ENCODE data around the gene RFX8. TPM values are rescaled to one million over a fixed set of nuclear protein-coding genes. Genes with fewer than 3 reads are reported as not detected.

Gene RFX8
- total and polyA plus RNA-seq, 2 of the 13 experiments (the other 11 are each of a cell fraction or from before 2014, with no cell fraction given): not detected

- in situ Hi-C loops (cut with HindIII; ENCODE audit: extremely low pct_ligation_motif_present, low pct_unique_long_range_greater_than_20kb): no loop called here
- WGBS (ENCODE audit: low lambda C conversion rate): 77% methylated on average over 2 of the region's 2 CpGs
- BruUV-seq (replicated peaks): no TSS peak
Observed at GRCh38 chr2:101477556-101477955, 2.6 kb upstream of the RFX8 start.

More at GRCh38 chr2:101477556-101477955, 2.6 kb upstream of the RFX8 start:
- peaks cover 5% of the 10 kb centered on the region for H3K4me1 ChIP-seq (ENCODE audit: insufficient read depth, low read length)
- H3K9ac ChIP-seq (ENCODE audit: insufficient read depth, low read depth, low read length): no peak overlapping the region
- H2AFZ ChIP-seq (ENCODE audit: low read length): no peak overlapping the region
- intact Hi-C loops (cut with micrococcal nuclease; ENCODE audit: unreplicated experiment): no loop called here
- ChIA-PET CTCF (ENCODE audit: low intra/inter-chr PET ratio, low total read pairs) (no interaction called here), POLR2A (no interaction called here)
- H3K36me3 ChIP-seq (replicated peaks in 1 of 2; ENCODE audit: control insufficient read depth in 1 of 2, insufficient read depth in 2 of 2, low read length in 2 of 2): no peaks in the 10 kb centered on the region
- no peaks in the 10 kb centered on the region for H4K20me1 ChIP-seq (ENCODE audit: insufficient read depth, low read length)
- TF ChIP-seq ZNF17 (CRISPR knock-in tag; IDR thresholded peaks at IDR 0.05) (no peak), LRRFIP1 (CRISPR knock-in tag; conservative IDR thresholded peaks at IDR 0.05) (no peak), PHF21A (CRISPR knock-in tag; IDR thresholded peaks at IDR 0.05) (no peak), NBN (conservative IDR thresholded peaks at IDR 0.05) (no peak), MAF1 (CRISPR knock-in tag; IDR thresholded peaks at IDR 0.05; ENCODE audit: borderline replicate concordance) (no peak), NR1H2 (CRISPR knock-in tag; IDR thresholded peaks at IDR 0.05; ENCODE audit: borderline replicate concordance, low read depth) (no peak)
- no peak overlapping the region for H3K4me2 ChIP-seq (ENCODE audit: low read depth, low read length)
- no peaks in the 10 kb centered on the region for H3K79me2 ChIP-seq (ENCODE audit: insufficient read depth, low read length)
- H3K9me3 ChIP-seq (ENCODE audit: low read length): no peaks in the 10 kb centered on the region
- H3K27ac ChIP-seq (ENCODE audit: extremely low read length, insufficient read depth, low read length): no peak overlapping the region
- no peak for DNase-seq (ENCODE audit: low spot score)
- FAIRE-seq: no peak
- no peak for ATAC-seq
- peaks cover 6 to 28% of the 10 kb centered on the region in 2 experiments; a peak in 4 of 5 replicates for H3K27me3 ChIP-seq (ENCODE audit: control insufficient read depth in 1 of 2, insufficient read depth in 2 of 2, low read length in 2 of 2)
- no peak overlapping the region for H3K4me3 ChIP-seq (replicated peaks in 1 of 3; ENCODE audit: insufficient read depth in 1 of 3, low read depth in 2 of 3, low read length in 3 of 3)
